ENCODE measurements around the gene DPF3.

GRCh38 chr14:72752034-72752412, 141.9 kb downstream of the DPF3 start:
- TF ChIP-seq CTCF (IDR thresholded peaks at IDR 0.05) (no peak), POLR2A (IDR thresholded peaks at IDR 0.05) (no peak)

Data from esophagus squamous epithelium (tissue), 4 donors.